ENCODE data around the gene PHF2.

PHF2 gene

DNA sequence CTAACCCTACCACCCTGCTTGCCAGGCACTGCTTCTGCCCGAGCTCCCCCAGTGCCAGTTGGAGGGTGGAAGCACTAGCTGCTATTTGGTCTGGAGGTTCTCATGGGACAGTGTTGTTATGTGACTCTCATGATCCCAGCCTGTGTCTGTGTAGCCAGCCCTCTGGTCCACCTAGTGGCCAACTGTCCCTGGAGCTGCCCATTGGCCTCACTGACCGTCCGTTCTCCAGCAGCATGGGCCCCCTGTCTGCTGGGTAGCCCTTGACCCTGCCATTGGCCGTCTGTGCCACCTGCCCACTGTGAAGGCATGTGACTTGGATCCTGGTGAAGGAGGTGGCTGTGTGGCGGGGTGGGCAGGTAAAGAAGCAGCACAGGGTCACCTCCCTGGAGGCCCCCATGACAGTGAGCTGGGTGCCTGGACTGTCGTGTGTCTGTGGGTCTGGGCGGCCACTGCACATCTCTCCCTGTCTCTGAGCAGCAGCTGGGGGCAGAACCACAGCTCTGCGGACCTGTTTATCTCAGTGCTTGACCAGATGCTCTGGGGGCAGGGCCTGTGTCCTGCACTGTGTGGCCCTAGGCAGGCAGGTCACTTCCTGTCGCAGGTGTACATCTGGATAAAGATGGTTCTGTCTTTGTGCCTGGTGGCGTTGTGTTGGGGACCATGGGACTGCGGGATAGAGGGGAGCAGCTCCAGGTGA lies 11.4 kb downstream of the PHF2 start:
- no peak for DNase-seq

- DNase-seq: no peak
Observed at GRCh38 chr9:93588641-93589609, 12.5 kb downstream of the PHF2 start.

DNA sequence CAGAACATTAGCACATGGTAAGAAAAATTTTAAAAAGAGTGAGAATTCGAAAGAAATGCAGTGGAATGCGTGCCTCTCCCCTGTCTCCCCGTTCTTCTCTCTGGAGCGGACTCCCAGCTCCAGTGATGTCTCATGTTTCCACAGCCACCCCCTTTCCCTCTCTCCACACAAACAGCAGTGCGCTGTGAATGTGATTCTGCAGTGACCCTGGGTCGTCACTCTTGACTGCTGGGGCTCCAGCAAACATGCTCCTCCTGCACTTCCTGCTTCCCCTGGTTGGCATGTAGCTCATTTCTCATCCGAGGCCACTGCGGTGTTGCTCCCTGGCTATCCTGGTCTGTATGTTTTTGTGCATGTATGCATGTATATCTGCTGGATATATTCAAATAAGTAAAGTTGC lies 13.3 kb downstream of the PHF2 start:
- DNase-seq: no peak

DNA sequence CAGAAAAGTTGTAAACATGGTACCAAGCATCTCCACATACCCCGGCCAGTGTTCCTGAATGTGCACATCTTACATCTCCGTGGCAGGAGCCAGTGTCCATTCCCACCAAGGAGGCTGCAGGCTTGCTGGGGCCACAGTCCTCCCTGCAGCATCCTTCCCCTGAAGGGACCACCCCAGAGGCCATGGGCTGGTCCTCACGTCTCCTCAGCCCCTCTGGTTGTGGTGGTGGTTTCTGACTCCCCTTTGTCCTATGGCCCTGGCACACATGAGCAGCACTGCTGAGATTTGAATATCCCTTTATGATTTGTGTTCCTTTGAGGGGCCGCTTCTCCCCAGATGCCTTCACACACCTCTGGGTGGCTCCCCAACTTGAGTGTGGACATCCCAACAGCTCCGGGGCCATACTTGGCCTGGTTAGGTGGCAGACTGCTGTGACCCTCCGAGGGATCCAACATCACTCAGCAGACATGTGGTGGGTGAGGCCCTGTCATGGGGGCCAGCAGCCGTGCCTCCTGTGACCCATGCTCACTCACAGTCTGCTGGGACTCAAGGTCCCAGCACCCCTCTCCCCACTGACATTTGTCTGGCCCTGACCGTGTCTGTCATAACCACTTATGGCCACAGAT lies 14.3 kb downstream of the PHF2 start:
- DNase-seq: no peak

DNA sequence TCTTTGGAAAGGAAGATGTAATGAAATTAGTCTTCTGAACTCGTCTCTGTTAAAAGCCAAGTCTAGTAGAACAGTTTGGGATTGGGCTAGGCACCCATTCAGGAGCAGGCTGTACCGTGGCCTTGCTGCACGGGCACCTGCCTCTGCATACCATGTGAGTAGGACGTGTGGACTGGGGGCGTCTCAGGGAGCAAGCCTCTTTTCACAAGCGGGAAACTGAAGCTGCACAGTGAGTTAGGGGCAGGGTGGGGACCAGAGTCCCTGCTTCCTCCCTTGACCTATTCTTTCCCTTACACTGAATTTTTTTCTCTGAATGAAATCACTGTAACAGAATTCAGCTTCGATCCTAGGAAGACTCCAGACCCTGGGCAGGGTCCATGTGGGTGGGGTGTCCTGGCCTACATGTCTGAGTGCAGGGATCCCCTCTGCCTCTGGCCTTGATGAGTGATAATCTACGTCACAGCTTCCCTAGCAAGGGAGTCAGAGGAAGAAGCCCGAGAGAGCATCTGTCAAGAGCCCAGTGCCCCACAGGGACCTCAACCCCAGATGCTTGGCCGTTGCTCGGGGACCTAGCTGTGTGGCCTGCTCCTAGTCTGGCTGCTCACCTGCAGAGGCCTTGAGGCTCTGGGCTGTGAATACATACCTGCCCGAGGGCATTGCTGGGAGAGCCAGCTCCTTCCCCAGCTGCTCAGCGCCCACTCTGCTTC lies 15.1 kb downstream of the PHF2 start:
- DNase-seq: no peak

DNA sequence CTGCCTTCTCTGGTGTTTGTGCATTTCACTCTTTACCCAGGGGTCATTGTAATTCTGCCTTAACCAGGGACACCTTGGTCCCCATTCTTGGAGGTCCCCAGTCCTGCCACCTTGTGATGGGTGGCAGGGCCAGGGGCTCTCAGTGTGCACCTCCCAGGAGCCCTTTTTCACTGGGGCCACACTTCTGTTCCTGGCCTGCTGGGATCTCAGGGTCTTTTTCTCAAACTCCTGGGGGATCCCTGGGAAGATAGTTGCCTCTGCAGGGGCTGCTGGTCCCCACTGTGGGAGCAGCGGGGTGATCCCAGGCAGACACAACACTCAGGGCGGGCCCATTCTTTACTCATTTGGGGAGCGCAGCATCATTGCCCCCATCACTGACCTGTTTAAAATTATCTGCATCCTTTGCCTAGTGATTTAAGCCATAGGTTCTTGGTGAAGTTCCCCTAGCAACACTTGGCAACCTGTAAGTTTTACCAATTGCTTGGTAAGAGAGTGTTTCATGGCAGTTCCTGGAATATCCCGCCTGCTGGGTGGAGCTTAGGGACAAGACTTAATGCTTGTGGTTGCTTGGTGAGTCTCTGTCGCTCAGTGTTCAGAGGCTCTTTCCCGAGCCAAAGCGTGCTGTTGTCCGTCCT lies 15.7 kb downstream of the PHF2 start:
- no peak for DNase-seq

DNA sequence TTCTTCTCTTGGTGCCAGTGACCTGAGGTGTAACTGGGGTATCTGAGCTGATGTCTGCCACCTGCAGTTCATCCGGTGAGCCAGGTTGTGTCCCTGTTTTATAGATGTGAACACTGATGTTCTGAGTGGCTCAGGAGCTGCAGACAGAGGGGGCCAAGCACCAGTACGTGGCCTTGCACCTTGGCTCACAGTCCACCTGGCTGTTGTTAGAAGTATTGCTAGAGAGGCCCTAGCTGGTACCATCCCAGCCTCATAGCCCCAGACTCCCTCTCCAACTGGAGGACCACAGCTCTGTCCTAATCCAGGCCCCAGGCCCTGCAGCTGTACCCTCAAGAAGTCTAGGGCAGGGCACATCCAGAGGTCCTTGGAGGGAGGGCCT lies 16.2 kb downstream of the PHF2 start:
- DNase-seq: no peak

GRCh38 chr9:93593144-93593658 lies 16.8 kb downstream of the PHF2 start:
- DNase-seq: no peak

DNA sequence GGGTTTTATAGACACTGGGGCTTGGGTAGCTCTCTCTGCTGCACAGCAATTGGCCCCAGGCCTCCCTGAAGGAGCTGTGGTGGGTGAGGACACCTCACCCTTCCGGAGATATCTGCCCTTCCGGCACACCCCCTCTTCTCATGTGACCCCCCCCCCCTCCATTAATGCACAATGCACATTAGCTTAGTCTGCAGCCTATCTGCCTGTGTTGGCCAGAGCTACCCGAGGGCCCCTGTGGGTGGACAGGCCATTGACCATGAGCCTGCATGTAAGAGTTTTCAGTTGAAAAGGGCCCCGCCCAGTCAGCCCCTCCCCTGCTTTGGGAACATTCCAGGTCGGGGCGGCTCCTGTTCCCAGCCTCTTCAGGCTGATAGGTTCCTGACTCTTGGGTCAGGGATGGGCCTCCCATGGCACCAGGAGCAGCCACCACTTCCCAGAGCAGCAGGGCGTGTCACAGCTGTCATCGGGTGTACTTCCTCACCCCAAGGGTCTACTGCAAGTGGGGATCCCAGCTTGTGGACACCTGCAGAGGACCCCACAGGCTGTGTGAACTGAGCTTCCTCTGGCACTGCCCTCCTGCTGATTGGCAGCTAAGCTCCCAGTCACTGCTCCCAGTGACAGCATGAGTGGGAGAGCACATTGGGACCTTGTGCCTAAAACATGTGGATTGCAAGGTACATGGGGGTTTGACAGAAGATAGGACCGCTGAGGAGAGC lies 17.8 kb downstream of the PHF2 start:
- no peak for DNase-seq

DNA sequence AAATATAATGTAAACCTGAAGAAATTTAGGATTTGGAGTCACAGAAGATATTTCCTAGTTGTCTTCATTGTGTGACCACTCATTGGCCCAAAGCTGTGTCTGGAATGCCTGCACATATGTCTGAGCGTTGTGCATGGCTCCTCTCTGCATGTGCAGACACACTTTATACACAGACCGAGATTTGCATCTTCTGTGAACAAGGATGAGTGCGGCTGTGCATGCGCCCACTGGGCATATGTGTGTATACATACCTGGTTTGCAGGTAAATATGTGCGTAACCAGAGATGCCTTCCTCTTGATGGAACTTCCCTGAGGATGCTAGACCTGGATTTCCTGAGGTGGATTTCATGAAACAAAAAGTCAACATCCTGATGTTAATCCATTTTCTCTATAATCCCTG lies 19.1 kb downstream of the PHF2 start:
- no peak for DNase-seq

GRCh38 chr9:93595861-93596365 lies 19.5 kb downstream of the PHF2 start:
- no peak for DNase-seq

DNA sequence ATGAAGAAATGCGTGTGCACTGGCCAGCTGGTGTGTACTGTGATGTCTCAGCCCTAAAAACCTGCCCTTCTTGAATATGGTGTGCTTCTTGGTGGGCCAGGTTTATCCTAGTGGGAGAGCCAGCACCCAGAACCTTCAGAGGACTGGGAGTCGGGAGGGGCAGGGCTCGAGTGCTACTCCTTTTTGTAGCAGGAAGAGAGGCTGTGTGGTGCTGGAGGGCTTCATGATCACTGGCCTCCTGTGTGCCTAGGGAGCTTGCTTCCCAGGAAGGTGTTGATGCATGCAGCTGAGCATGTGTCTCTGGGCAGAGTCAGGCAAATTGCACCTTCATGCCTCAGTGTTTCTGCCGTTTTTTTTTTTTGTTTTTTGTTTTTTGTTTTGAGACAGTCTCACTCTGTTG lies 20.0 kb downstream of the PHF2 start:
- DNase-seq: no peak

DNA sequence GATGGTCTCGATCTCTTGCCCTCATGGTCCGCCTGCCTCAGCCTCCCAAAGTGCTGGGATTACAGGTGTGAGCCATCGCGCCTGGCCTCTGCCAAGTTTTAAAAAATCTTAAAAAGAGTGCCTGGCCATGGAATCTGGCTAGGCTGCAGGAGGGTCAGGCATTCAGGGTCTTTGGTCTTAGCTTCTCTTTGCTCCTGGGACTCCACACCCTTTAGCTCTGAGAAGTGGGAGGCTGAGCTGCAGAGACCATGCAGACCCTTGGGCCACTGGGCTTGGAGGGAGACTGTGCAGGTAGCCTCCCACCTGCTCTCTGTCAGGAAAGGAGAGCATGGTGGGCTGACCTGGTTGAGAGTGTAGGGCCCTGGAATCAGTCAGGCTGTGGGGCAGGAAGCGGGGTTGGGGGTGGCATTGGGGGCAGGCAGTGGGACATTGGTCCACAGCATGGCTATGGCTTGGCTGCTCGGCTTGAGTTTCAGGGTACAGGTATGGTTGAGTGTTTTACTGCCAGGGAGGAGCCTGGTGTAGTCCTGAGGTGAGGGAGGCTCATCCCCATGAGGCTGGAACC lies 20.8 kb downstream of the PHF2 start:
- DNase-seq: no peak

DNA sequence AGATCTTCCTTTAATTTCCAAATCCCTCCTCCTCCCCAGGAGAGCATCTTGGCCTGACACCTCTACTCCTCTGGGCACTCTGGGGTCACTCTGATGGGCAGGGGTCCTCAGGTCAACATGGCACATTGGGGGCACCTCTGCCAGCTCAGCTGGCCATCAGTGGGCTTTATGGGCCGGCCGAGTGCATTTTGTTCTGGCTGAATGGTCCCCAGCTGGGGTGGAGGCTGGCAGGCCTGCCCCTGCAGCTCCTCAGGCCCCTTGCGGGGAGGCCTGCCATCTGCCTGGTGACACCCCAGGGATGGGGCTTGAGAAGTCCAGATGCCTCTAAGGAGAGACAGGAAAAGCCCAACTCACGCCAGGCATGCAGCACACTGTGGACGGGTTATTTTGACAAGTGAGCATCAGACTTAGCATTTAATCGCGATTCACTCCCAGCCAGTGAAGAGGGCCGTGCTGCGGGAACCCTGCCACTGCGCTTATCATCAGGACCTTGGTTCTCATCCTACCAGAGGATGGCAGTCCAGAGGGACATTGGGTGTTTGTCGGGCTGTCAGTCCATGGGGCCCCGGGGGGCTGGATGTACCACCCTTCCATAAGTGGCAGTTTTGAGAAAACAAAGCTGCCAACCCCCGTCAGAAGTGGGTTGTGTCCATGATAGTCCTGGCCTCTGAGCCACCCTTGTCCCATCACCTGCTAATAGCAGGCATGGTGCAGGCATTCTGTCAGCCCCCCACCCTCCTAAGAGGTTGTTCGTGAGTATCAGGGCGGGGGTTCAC lies 21.7 kb downstream of the PHF2 start:
- no peak for DNase-seq

GRCh38 chr9:93598647-93599241 lies 22.4 kb downstream of the PHF2 start:
- no peak for DNase-seq

DNA sequence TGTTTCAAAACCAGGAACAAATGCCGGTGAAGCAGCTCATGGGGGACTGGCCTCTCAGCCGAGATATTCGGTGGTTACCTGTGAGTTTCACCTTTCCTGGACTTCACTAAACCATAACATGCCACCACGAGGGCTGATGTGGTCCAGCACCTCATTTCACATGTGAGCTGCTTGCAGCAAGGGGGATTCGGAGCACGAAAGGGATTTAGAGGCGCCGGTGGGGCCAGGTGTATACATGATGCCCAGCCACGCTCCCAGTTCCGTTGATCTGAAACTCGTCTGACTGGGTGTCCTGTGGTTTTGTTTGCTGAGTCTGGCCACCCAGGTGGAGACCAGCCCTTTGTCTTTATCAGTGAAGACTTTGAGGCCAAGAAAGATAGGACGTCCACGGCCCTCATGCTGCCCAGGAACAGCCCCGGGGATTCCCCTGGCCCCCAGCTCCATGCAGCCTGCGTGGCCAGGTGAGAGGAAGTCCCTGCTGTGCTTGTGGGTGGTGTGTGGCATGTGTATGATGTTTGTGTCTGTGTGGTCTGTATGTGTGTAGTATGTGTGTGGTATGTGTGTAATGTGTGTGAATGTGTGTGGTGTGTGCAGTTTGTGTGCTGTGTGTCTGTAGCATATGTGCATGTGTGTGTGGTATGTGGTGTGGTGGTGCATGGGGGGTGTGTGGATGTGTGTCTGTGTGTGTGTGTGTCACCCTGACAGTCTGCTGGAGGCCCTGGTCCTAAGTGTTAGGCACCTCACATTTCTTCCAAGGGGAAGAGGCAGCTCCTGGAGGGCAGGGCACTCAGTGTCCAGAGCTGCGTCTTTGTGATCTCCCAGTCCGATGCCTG lies 23.4 kb downstream of the PHF2 start:
- DNase-seq: no peak

GRCh38 chr9:93600504-93600903 lies 24.1 kb downstream of the PHF2 start:
- DNase-seq: no peak

DNA sequence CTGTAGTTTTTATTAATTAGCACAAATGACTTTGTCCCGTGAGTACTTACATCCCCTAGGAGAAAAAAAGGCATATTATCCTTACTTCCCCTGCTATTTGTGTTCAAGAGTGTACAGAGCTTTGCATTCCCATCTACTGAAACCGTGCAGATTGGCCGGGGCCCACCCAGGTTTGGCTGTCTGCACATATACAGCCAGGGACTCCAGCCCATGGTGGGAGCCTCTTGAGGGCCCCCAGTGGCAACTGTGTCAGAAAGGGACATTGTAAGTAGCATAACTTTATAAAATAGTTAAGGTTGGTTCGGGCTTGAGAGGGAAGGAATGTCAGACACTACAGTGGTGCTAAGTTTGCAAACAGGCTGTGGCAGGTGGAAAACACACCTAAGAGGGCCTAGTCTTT lies 24.7 kb downstream of the PHF2 start:
- DNase-seq: no peak

- DNase-seq: no peak
Observed at GRCh38 chr9:93601666-93602065, 25.3 kb downstream of the PHF2 start.

All from NCI-H1436 (cell line).